ENCODE data around the gene ITIH4.
A peak's percentile ranks its signal among the peaks of the same experiment; 100 is the strongest.

Gene ITIH4

DNA sequence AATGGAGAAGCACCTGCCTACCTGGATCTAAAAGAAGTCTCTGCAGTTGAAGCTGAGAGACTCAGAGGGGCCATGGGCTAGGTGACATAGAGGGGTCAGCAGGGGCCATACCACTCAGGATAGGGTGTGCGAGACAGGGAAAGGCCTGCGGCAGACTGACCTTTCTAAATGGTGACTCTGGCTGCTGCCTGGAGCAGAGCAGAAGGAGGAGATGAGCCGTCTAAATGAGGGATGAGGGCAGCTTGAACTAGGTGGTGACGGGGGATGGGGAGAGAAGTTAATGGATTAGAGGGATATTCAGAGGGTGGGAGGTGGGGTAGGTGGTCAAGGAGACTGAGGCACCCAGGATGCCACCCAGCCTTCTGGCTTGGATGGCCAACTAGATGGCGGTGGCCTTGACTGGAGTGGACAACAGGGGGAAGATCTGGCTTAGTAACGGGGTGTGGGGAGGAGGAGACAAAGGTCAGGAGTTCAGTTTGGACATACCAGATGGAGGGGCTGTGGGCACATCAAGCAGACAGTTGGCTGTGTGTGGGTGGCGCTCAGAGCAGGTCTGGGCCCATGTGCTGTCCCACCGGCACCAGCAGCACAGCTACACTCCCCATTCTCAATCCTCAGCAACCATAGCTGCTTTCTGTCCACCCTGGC lies 56.3 kb downstream of the ITIH4 start:
- Histone ChIP-seq H3K36me3 (ENCODE audit: control insufficient read depth, insufficient read depth, low read length) (no peaks in the 10 kb centered on the region), H3K9ac (ENCODE audit: low read length) (no peak overlapping the region), H3K9me3 (ENCODE audit: control insufficient read depth, low read length) (no peaks in the 10 kb centered on the region), H3K27me3 (ENCODE audit: control insufficient read depth, insufficient read depth, low read length) (no peaks in the 10 kb centered on the region), H3K4me1 (ENCODE audit: control insufficient read depth, insufficient read depth, low read length) (peaks cover 29% of the 10 kb centered on the region), H3K4me3 (ENCODE audit: low read length) (no peak overlapping the region)

DNA sequence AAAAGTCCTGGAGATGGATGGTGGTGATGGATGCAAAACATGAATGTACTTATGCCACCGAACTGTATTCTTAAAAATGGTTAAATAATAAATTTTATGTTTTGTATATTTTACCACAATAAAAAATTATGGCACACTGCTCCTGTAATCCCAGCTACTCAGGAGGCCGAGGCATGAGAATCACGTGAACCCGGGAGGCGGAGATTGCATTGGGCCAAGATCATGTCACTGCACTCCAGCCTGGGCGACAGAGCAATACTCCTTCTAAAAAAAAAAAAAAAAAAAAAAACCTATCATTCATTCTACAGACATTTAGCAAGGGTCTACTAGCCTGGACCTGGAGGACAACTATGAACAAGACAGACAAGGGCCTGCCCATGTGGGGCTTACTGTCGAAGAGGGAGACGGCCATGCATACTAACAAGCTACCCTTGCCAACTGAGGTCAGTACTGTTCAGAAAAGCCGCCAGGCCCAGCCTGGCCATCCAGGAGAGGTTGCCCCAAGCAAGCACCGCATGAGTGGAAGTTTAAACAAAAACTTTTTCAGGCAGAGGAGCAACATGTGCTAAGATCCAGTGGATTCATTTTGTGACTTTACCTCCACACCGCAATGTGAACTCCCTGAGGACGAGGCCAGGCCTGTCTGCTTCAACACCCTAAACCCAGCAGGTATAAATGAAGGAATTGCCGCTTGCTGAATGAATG lies 57.0 kb downstream of the ITIH4 start:
- no peak overlapping the region for H3K4me3 ChIP-seq (ENCODE audit: low read length)
- no peak overlapping the region for H3K9ac ChIP-seq (ENCODE audit: low read length)
- H3K27me3 ChIP-seq (ENCODE audit: control insufficient read depth, insufficient read depth, low read length): no peaks in the 10 kb centered on the region
- no peaks in the 10 kb centered on the region for H3K9me3 ChIP-seq (ENCODE audit: control insufficient read depth, low read length)
- H3K4me1 ChIP-seq (ENCODE audit: control insufficient read depth, insufficient read depth, low read length): peaks cover 29% of the 10 kb centered on the region
- no peaks in the 10 kb centered on the region for H3K36me3 ChIP-seq (ENCODE audit: control insufficient read depth, insufficient read depth, low read length)

DNA sequence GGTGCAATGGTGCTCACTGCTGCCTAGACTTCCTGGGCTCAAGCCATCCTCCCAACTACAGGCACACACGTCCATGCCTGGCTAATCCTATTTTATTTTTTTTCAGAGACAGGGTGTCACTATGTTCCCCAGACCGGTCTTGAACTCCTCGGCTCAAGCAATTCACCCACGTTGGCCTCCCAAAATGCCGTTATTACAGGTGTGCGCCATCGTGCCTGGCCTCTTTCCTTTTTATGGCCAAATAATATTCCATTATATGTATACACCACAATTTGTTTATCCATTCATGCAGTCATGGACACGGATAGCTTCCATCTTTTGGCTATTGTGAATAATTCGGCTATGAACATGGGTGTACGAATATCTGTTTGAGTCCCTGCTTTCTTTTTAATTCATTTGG lies 58.8 kb downstream of the ITIH4 start:
- Histone ChIP-seq H3K9me3 (ENCODE audit: control insufficient read depth, low read length) (no peaks in the 10 kb centered on the region), H3K36me3 (ENCODE audit: control insufficient read depth, insufficient read depth, low read length) (no peaks in the 10 kb centered on the region), H3K4me3 (ENCODE audit: low read length) (no peak overlapping the region), H3K9ac (ENCODE audit: low read length) (peak overlapping the region; percentile 82), H3K27me3 (ENCODE audit: control insufficient read depth, insufficient read depth, low read length) (no peaks in the 10 kb centered on the region), H3K4me1 (ENCODE audit: control insufficient read depth, insufficient read depth, low read length) (peaks cover 29% of the 10 kb centered on the region)

DNA sequence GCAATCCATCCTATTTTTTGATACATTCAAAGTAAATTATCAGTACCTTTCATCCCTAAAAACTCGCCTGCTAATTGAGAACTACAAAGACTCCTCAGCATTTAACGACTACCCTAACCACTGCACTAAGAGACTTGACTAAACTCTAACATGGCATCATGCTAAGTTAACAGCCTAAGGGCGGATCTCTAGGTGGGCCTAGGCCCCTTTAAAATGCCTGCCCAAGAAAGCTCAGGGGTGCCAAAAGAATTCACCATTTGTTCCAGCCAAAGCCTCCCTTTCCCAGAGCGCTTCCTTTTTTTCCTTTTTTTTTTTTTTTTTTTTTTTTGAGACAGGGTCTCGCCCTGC lies 59.2 kb downstream of the ITIH4 start:
- no peaks in the 10 kb centered on the region for H3K9me3 ChIP-seq (ENCODE audit: control insufficient read depth, low read length)
- peak overlapping the region; percentile 82 for H3K9ac ChIP-seq (ENCODE audit: low read length)
- H3K4me1 ChIP-seq (ENCODE audit: control insufficient read depth, insufficient read depth, low read length): peaks cover 27% of the 10 kb centered on the region
- H3K4me3 ChIP-seq (ENCODE audit: low read length): peak overlapping the region; percentile 96
- no peaks in the 10 kb centered on the region for H3K27me3 ChIP-seq (ENCODE audit: control insufficient read depth, insufficient read depth, low read length)
- no peaks in the 10 kb centered on the region for H3K36me3 ChIP-seq (ENCODE audit: control insufficient read depth, insufficient read depth, low read length)

DNA sequence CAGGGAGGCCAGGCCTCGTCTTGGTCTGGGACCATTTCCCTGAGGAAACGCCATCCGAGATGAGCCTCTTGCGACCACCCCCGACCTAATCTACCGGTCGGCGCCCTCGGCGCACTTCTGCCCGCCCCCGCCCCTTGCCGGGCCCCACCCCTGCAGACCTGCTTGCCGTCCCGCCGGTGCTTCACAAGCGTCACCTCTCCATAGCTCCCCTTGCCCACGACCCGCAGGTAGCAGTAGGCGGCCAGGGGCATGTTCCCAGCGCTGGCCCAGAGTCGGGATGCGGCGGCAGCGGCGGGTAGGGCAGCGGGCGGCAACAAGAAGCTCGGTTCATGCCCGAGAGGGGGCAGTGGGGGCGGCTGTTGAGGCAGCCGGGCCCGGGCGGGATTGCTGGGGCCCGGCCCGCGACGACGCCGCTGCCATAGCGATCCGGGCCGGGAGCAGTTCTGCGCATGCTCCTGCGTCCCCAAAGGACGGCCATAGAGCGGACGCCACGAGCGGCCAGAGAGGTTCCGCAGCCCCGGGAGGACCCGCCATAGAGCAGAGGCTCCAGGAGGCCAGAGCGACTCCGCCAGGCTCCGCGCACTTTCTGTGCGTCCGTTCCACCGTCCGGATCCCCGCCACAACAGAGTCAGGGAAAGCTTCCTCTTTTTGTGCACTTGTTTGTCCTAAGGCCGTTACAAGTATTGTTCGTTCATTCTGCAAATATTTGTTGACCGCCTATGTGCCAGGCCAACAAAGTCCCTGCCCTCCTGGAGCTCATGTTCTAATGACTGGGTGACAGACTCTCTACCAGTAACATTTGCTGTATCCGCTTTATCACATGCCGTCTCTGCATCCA lies 59.8 kb downstream of the ITIH4 start, which contains the start of gene NEK4:
Gene NEK4 (minus strand): TSS at position 445 of the 838 bp plus-strand sequence. CDS start 194 bp downstream, at position 251.
- Histone ChIP-seq H3K36me3 (ENCODE audit: control insufficient read depth, insufficient read depth, low read length) (no peaks in the 10 kb centered on the region), H3K9me3 (ENCODE audit: control insufficient read depth, low read length) (no peaks in the 10 kb centered on the region), H3K9ac (ENCODE audit: low read length) (peak within 1 kb of the TSS; percentile 82), H3K27me3 (ENCODE audit: control insufficient read depth, insufficient read depth, low read length) (no peaks in the 10 kb centered on the region), H3K4me1 (ENCODE audit: control insufficient read depth, insufficient read depth, low read length) (peaks cover 21% of the 10 kb centered on the region), H3K4me3 (ENCODE audit: low read length) (peak within 1 kb of the TSS; percentile 96)

DNA sequence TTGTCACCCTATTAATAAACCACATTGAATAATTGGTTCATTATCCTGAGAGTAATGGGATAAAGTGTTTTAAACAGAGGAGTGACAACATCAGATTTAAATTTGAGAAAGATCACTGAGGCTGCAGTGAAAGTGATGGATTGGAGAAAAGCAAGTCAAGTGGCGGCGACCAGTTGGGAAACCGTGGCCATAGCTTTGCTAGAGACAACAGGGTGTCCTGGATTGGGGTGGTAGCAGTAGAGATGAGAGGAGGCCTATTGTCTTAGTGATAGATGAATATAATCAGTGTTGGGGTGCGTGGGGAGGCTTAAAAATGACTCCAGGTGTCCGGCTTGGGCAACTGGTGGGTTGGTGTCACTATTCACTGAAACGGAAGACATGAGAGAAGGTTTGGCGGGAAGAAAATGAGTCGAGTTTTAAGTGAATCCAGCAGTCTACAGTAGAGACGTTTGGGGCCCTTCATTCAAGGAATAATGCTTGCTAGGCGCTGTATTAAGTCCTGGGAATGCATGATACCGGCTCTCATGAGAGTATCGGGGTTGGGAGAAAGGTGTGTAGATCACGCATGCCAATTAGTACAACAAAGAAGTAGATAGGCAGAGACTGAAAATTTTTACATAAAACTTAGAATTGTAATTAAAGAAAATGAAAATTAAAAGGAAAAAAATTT lies 60.6 kb downstream of the ITIH4 start:
- Histone ChIP-seq H3K9me3 (ENCODE audit: control insufficient read depth, low read length) (no peaks in the 10 kb centered on the region), H3K4me3 (ENCODE audit: low read length) (peak overlapping the region; percentile 96), H3K4me1 (ENCODE audit: control insufficient read depth, insufficient read depth, low read length) (peaks cover 13% of the 10 kb centered on the region), H3K27me3 (ENCODE audit: control insufficient read depth, insufficient read depth, low read length) (no peaks in the 10 kb centered on the region), H3K9ac (ENCODE audit: low read length) (peak overlapping the region; percentile 82), H3K36me3 (ENCODE audit: control insufficient read depth, insufficient read depth, low read length) (no peaks in the 10 kb centered on the region)

DNA sequence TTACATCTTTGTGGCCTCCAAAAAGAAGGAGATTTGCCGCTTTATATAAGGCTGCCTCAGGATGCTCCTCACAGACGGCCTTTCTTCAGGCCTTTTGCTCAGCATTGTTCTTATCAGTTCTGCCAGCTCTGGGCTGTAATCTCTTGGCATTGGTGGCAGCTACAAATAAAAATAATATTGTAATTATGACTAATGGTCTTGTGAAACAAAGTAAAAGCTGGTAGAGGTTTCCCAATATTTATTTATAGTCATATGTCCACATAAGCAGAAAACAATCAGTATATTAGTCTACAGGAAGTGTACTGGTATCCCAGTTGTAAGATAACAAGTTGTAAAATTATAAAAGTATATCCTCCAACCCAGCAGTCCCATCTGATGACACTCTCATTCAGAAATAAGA lies 67.0 kb downstream of the ITIH4 start:
- Histone ChIP-seq H3K9ac (ENCODE audit: low read length) (no peak overlapping the region), H3K27me3 (ENCODE audit: control insufficient read depth, insufficient read depth, low read length) (no peaks in the 10 kb centered on the region), H3K4me1 (ENCODE audit: control insufficient read depth, insufficient read depth, low read length) (no peaks in the 10 kb centered on the region), H3K36me3 (ENCODE audit: control insufficient read depth, insufficient read depth, low read length) (no peaks in the 10 kb centered on the region), H3K9me3 (ENCODE audit: control insufficient read depth, low read length) (no peaks in the 10 kb centered on the region), H3K4me3 (ENCODE audit: low read length) (no peak overlapping the region)

Data from mucosa of stomach (tissue), 1 donor.